HG02840 (cell line): Measurements from ENCODE around the gene USB1.
"Not testable (repeated sequence)": the region's sequence is repeated elsewhere in the genome, so short reads cannot be mapped to it uniquely, and the experiment has no call there.

ENCODE experiments used
- ATAC-seq: cut with Tn5 transposase; IDR thresholded peaks from one replicate; pipeline ENCODE4 v1.9.1; 2021; ENCODE audit warnings: mild to moderate bottlenecking, moderate library complexity, moderate number of reproducible peaks; ENCODE audit not compliant: unreplicated experiment, low FRiP score

Gene USB1

DNA sequence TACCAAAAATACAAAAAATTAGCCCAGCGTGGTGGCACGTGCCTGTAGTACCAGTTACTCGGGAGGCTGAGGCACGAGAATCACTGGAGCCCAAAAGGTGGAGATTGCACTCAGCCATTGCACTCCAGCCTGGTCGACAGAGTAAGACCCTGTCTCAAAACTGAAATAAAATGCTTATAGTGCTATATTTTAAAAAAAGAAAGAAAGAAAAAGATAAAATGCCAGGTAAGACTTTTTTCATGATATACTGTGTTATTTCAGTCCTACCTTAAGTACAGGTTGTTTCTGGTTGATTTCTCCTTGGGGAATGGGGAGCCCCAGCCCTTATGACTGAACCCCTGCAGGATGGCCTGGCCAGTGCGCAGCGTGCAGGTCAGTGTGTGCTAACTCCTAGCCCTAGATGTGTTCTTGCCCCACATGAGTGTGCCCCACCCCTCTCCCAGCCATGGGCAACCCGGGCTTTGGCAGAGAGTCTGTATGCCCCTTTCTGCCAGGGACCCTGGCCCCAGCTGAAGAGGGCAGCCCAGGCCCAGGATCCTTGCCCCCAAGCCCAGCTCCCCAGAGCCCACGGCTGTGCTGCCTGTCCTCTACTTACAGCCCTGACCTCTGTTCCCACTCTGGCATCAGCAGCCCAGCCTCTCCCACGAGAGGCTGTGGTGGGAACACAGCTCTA is 31.6 kb upstream of the USB1 start:
- ATAC-seq: no peak

DNA sequence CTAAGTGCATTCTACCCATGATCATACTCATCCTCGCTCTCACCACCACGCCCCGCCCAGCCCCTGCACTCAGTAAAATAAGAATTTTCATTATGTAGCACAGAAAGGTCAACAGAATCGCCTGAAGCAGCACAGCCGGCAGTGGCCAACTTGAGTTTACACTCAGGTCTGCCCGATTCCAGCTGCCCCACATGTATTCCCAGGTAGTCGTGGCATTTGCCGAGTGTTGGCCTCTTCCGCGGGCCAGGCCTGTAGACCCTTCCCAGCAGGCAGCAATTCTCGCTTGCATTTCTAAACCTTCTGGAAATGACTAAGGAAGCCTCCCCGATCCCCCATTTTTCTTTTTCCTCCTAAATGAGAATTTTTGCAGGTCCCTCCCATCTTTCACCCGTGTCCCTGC is 30.9 kb upstream of the USB1 start:
- no peak for ATAC-seq

DNA sequence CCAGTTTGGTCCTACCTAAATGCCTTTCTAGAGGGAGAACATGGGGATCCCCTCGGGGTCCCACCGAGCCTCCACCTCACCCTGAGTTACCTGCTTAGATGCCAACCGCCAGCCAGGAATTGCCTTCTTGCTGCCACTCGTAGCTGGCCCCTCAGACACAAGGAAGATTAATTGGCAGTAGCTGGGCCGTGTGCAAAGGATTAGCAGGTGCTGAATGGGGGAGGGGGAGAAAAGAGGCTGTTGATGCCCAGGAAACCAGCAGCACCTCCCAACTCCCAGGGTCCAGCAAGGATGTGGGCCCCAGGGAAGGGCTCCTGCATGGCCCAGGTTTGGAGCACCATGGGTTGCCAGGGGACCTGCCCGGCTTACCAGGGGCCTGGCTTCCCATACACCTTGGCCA is 30.2 kb upstream of the USB1 start, which contains the start of gene CNGB1:
Gene CNGB1, minus strand, starts transcription at position 159 of the 400 bp plus-strand sequence. CDS start 3,842 bp downstream, outside the sequence.
- ATAC-seq: no peak

DNA sequence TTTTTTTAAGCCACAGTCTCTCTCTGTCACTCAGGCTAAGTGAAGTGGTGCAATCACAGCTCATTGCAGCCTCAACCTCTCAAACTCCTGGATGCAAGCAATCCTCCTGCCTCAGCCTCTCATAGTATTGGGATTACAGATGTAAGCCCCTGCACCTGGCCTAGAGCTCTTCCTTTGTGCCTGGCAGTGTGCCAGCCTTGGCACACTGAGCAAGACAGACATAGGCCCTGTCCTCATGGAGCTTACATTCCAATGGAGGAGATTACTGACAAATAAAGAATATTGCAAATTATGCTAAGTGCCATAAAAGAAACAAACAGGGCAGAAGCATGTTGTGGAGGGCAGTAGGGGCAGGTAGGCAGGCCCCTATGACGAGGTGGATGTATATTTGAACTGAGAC is 29.4 kb upstream of the USB1 start:
- no peak for ATAC-seq

DNA sequence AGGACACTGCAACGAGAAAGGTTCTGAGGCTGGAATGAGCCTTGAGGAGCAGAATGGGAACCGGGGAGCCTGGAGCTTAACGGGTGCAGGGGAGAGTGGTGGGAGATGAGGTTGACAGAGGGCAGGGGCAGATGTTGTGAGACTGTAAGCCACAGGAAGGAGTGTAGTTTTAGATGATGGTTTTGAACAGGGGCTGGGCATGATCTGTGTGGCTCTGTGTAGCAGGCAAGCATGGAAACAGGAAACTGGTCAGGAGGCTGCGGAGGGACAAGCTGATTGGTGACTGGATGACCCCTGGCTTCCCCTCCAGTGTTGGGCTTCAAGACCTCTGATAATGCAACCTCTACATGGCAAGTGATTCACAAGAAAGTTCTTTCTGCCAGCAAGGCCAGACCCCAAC is 28.9 kb upstream of the USB1 start:
- no peak for ATAC-seq

DNA sequence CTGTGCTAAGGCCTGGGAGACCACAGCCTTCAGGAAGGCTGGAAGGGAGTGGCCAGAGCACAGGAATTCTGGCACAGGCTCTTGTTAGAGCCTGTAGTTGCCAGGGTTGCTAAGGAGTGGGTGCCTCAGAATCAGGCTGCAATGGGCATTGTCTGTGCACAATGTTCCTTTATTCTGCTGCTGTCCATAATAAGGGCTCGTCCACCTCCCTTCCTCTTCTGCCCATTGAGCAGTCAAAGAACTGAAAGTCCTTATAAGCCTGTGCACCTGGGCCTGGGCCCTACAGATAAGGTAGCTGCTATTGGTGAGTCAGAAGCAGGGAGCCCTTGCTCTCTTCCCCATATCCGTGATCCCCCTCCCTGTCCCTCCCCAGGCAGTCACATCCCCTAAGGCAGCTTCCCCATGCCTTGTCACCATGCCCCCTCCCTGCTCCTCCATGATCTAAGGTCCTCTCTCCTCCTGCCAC is 24.8 kb upstream of the USB1 start:
- ATAC-seq: no peak

DNA sequence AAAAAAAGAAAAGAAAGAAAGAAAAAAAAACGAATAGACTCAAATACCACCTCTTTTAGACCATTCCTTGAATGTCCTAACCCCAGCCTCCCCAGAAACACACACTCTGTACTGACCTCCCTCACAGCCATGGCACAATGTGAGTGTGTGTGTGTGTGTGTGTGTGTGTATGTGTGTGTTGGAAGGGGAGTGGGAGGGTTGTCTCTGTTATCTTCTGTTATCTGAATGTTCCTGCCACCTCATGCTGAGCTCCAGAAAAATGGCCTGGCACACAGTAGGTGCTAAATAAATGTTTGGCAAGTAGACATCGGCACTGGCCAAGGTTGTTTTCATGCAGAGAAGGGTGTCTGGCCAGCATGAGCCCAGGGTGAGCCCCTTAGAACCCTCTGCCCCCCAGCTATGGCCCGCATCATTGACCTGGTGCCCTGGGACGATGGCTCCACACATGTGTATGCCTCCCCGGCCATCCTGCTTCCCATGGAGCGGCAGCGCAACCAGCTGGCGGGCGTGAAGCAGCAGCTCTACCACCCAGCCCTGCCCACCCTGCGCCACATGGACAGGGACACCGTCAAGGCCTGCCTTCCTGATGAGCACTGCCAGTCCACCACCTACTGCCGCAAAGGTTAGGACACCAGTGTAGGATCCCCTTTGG is 23.7 kb upstream of the USB1 start:
- ATAC-seq: no peak

DNA sequence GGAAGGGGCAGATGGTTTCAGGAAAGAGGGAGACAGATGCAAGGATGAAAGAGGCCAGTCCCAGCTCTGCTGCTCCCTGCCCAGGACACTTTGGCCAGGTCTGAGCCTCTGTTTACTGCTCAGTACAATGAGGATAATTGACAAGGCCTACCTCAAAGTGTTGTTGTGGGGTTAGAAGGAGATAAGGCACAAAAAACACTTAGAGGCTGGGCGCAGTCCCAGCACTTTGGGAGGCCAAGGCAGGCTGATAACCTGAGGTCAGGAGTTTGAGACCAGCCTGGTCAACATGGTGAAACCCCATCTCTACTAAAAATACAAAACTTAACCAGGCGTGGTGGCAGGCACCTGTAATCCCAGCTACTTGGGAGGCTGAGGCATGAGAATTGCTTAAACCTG is 23.1 kb upstream of the USB1 start:
- not testable (repeated sequence) for ATAC-seq

DNA sequence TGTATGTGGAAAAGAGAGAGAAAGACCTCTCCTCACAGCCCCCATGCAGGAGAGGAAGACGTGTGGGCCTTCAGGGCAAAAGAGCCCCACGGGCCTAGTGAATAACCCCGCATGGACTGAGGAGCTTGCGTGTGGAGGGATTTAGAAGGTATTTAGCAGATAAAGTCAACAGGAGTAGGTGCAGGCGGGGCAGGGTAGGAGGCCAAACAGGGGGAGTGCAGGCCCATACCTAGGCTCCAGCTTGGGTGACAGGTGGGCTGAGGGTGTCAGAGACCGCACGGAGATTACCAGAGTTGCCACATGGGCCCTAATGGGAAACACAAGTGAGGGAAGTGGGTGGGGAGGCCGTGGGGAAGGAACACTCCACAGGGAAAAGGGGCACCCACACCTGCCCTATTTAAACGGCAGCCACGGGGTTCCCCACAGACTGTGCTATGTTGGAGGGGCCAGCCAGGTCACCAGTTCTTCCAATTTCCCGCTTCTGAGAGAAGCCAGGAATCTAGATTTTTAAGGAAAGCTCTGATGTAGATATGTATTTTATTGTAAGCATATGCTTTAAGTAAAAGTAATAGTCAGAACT is 22.1 kb upstream of the USB1 start:
- no peak for ATAC-seq

DNA sequence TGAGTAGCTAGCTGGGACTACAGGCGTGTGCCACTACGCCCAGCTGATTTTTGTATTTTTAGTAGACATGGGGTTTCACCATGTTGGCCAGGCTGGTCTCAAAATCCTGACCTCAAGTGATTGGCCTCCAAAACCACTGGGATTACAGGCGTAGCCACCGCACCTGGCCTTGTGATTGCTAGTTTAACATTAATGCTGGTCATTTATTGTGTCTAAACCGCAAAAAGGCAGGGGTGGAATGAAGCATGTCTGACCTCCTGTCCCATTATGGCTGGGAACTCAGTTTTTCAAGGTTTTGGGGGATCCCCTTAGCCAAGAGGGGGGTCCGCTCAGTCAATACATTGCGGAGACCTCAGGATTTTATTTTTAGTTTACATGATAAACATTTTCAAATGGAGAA is 19.6 kb upstream of the USB1 start:
- ATAC-seq: no peak

DNA sequence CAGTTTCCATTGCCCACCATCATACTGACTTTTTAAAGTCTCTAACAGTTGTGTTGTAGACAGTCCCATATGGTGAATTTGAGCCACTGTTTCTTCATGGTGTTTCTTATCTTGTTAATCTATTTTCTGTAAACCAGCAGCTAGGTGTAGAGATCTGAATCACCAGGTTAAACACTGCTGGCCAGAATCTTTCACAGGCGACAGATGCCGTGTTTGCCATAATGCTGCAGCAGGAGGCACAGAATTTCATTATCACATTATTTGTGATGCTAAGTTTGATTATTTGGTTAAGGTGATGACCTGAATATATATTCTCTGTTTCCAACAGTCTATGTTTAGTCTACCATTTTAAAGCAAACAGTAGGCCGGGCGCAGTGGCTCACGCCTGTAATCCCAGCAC is 18.8 kb upstream of the USB1 start:
- ATAC-seq: no peak

DNA sequence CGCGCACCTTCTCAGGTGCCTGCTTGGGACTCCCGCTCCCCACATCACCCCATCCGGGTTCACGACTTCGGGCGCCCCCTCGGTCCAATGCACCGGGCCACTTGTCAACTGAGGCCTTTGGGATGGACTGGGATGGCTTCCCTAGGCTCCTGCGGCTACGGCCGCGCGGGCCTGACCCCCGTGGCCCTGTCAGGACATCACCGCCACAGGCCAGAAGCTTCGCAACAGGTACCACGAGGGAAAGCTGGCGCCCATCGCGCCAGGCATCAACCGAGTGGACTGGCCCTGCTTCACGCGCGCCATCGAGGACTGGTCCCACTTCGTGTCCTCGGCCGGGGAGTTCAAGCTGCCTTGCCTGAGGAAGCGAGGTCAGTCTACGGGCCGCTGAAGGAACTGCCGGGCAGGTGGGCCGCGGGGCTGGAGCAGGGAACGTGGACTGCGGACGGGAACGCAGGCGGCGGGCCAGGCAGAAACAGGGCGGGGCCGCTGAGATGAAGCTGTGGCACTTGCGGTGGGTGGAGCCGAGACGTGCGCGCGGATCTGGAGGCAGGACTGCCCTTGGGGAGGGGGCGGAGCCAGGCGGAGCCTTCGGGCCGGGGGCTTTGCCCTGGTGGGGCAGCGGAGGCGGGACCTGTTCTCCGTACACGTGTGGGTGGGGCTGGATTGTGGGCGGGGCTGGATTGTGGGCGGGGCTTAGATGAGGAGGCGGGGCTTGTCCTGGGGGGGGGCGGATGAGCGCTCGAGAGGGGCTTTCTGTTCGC is 16.6 kb upstream of the USB1 start:
- ATAC-seq: no peak

DNA sequence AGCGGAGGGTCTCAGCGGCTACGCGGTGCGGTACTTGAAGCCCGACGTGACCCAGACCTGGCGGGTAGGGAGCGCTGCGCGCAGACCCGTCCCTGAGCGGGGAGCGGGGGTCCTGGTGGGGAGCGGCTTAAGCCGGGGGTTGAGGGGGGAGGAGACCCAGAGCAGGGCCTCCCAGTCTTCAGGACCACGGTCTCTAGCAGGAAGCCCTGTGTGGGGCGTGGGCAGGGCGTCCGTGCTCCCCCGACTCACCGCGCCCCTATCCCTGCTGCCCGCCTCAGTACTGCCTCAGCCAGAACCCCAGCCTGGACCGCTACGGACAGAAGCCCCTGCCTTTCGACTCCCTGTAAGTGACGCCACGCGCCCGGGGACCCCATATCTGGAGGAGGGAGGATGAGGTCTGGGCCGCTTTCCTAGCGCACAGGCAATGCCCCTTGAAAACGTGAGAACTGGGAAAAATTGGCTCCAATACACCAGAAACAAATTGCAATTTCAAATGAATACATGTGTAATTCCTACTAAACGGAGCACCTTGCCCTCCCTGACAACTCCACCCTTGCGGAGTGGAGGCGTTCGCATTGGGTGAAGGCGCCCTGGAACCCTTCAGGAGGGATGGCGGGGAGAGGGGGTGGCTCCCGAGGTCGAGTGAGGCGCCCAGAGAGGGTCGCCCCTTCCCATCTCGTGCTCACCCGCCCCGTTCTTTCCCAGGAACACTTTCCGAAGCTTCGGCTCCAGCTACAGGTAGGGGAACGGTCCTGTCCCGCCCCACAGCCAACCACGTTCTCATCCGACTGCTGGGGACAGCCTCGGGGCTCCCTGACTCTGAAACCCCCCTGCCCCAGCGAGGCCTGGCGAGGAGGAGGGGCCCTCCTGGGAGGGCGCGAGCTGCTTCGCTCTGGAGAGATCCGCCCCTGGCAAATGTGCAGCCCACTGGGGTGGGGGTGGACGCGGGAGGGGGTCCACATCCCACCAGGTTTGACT is 15.7 kb upstream of the USB1 start:
- no peak for ATAC-seq

DNA sequence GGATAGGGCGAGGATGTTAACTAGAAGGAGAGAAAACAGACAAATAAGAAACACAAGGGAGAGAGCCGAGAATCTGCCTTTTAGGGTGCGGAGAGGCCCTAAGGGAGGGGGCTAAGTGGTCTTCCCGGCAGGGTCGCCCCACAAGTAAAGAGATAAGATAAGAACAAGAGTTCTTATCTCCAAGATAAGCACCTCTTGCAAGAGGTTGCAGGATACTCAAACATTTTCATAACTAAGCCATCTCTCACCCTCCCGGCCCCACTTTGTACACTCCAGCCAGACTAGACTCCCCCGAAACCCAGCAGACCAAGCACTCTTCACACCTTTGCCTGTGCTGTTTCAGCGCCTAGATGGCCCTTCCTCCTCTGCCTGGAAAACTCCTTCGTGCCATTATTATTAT is 15.0 kb upstream of the USB1 start:
- no peak for ATAC-seq

DNA sequence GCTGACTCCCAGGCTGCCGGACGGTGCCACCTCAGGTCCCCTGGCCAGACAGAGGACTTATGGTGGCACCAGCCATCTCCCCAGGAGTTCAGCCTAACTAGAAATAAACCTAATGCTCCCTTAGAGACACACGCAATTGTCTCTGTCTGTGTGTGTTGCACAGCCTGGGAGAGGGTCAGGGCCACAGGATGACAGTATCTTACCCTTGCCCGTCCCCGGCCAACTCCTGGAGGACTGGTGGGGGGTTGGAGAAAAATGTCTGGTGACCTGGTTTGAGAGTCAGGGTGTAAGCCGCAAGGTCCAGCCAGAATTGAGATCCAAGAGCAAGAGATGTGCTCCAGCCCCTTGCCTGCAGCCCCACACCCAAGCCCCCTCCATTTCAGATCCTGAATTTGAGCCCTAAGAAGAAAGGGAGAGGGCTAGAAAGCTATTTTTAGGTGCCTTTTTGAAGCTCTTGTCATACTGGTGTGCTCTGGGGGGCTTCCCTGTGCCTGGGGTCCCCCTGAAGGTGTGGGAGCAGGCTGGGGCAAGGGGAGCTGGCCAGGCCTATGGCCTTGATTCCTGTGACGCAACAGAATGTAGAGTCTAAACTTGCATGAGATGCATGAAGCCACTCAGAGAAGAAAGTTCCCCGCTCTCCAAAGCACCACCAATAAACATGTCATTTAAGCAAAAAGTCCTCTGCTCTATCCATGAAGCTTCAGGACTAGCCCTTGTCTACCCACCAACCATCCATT is 13.6 kb upstream of the USB1 start:
- no peak for ATAC-seq

DNA sequence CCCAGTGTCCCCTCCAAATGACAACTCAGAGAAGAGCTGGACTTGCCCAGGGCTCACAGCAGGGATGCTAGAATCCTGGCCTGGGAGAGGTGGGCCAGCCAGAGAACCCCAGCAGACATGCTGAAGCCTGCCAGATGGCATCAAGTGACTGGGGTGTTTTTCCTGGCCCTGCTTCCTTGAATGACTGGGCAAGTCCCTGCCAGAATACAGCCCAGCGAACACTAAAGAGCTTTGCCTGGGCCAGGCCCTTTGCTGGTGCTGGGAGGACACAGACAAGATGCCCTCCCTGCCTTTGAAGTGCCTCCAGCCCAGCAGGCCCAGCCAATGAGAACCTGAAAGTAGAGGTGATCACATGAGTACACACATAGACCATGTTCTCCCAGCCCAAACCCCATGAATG is 12.3 kb upstream of the USB1 start:
- no peak for ATAC-seq

DNA sequence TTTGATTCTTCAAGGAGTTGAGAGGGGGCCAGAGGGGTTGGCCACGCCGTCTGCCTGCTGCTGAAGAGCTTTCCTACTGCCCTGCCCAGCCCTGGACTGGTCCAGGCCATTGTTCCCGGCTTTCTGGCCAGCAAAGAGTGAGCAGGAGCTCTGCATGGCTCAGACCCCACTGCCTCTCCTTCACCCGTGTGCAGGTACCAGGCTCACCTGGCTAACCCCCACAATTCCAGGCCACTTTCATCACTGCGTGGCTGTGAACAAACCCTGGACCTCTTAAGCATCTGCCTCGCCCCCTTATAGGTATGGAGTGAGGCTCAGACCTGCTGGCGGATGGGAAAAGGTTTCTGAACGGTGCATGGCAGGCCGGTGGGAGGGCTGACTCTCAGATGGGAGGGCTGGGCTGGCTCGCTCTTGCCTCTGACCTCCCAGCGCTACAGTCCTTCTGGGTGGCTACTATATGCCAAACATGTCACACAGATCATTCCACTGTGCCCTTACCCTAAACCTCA is 9.6 kb upstream of the USB1 start:
- ATAC-seq: no peak

DNA sequence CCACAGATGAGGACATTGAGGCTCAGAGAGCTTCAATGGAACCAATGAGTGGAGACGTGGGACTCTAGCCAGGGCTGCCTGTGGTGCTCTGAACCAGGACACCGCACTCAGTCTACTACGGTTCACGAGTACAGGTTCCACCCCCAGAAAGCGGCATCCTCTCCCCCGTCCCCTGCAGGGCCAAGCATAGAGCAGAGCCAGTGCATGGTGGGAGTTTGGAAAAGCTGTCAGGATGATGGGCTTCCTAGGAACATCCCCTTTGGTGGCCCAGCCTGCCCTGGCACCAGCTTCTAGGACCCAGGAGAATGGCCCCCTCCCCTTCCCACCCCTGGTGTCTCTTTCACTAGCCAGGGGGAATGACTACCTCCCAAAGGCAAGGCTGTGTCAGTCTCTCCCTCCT is 9.1 kb upstream of the USB1 start:
- no peak for ATAC-seq

DNA sequence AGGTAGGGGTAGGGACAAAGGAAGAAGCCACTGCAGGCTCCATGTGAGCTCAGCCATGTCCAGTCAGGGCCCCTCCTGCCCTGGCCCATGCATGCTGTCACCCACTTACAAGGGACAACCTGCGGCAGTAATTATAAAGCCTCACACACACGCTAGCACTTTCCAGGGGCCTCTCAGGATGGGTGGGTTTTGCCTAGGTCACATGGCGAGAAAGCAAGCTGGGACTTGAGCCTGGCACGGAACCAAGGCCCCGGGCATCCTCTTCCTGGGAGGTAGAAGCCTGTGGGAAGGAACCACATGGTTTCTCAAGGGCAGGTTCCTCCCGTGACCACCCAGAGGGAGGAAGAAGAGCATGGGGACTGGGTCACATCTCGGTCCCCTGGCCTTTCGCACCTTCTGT is 7.8 kb upstream of the USB1 start:
- ATAC-seq: no peak
